Small intestine (tissue), 7 donors: ENCODE data around the gene UGT1A6. TPM values are rescaled to one million over a fixed set of nuclear protein-coding genes. Genes with fewer than 3 reads are reported as not detected.

Experiments
- DNase-seq, 2 donors: peaks; one replicate each; pipeline versions ENCODE4 v3.0.0 to v3.0.0-alpha.2; 2013
- FAIRE-seq: peaks from 2 replicates; lab custom pipeline; 2012; peaks lifted over from hg19 to GRCh38; lab: Jason Lieb, UNC
- H3K27ac ChIP-seq, 3 donors: one replicate each; pipeline ENCODE4 v1.5.1; 2013; ENCODE audit warnings: low read length in 2 of 3, mild to moderate bottlenecking in 2 of 3, control low read depth in 1 of 3, inconsistent platforms in 1 of 3, low read depth in 1 of 3, moderate library complexity in 1 of 3
- H3K27me3 ChIP-seq, 3 donors: one replicate each; pipeline ENCODE4 v1.6.1; 2013; ENCODE audit warnings: low read length in 3 of 3, inconsistent platforms in 1 of 3; ENCODE audit not compliant: control insufficient read depth in 3 of 3, insufficient read depth in 3 of 3
- H3K36me3 ChIP-seq, 3 donors: one replicate each; pipeline ENCODE4 v1.6.1; 2013; ENCODE audit warnings: low read length in 3 of 3, inconsistent platforms in 1 of 3, low read depth in 1 of 3, mild to moderate bottlenecking in 1 of 3, moderate library complexity in 1 of 3; ENCODE audit not compliant: control insufficient read depth in 3 of 3, insufficient read depth in 2 of 3
- H3K4me1 ChIP-seq, 3 donors: one replicate each; pipeline ENCODE4 v1.6.1; 2013; ENCODE audit warnings: low read length in 2 of 3, inconsistent platforms in 1 of 3, low read depth in 1 of 3, mild to moderate bottlenecking in 1 of 3, moderate library complexity in 1 of 3; ENCODE audit not compliant: control insufficient read depth in 3 of 3, insufficient read depth in 2 of 3
- H3K4me3 ChIP-seq, 3 donors: one replicate each; pipeline ENCODE4 v1.5.1; 2013; ENCODE audit warnings: low read length in 3 of 3, control low read depth in 1 of 3, inconsistent platforms in 1 of 3, low read depth in 1 of 3, mild to moderate bottlenecking in 1 of 3, moderate library complexity in 1 of 3
- H3K9me3 ChIP-seq, 2 donors: one replicate each; pipeline ENCODE4 v1.6.1; 2013; ENCODE audit warnings: low read depth in 1 of 2, low read length in 1 of 2; ENCODE audit not compliant: control insufficient read depth in 2 of 2, insufficient read depth in 1 of 2
- WGBS, 3 donors: extraction: QIAGEN DNeasy Blood & Tissue Kit; methylation state at CpG; one replicate each; pipeline ENCODE4 v1.1.7; 2013; 5-methylcytosine and 5-hydroxymethylcytosine counted together
- polyA plus RNA-seq, 4 donors: library from polyadenylated mRNA; stranded (reverse) in 3 of 4; unstranded in 1 of 4; fragments of 200-250 nt in 3 of 4; fragments of 120-200 nt in 1 of 4; gene quantifications; one replicate each; pipeline versions ENCODE4 v1.2.1 to v1.2.3, GENCODE V29; 2013
- donor health status: healthy with polysubstance abuse.
- donor health status: control.
- donor health status: control.
- donor health status: Bipolar disorder and iron deficiency.
- donor health status: healthy.

UGT1A6 gene
- polyA plus RNA-seq, 4 donors = 0.21 to 1.8 (median 1.4) TPM; not detected in 1

DNA sequence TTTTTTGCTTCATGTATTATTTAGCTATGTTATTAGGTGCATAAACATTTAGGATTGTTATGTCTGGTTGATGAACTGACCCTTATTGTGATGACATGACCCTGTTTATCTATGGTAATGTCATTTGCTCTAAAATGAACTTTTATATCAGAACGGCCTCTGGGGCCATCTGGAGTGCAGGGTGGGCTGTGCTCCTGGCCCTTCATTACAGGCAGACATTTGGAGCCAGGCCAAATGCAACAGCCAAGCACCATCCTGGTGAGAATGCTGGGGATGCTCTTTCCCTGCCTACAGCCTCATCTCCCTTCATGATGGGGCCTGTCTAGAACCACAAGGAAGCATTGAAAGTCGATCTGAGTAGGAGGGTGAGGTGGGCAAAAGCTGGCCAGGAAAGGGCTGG lies 123.6 kb downstream of the UGT1A6 start:
- FAIRE-seq (no peak), DNase-seq (no peak)
- no peak overlapping the region for H3K4me3 ChIP-seq
- peaks cover 0 to 2% of the 10 kb centered on the region in 2 donors for H3K9me3 ChIP-seq
- H3K4me1 ChIP-seq = peaks cover 0 to 23% (median 0%) of the 10 kb centered on the region in 3 donors
- 60 to 74% (median 61%) methylated on average over 2 of the region's 2 CpGs for WGBS, 3 donors
- no peaks in the 10 kb centered on the region for H3K27me3 ChIP-seq
- H3K36me3 ChIP-seq = no peaks in the 10 kb centered on the region
- peak overlapping the region in 1 of 3 donors; percentile 60 for H3K27ac ChIP-seq

DNA sequence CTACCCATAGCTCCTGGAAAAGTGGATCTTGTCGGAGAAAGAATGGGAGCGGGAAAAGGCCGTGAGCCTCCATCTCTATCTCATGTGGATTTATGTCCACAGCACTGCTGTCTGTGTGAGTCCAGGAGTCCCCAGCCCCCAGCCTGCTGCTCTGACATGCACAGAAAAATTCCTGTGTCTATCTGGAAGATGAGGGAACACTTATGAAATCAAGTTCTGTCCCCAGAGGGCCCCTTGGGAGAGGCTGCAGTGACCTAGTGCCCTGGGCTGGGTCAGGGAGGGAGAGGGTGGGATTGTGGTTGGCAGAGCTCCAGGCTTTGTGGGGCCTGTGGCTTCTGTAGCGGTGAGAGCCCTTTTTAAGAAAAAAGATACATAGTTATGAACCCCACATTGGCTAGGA lies 124.1 kb downstream of the UGT1A6 start:
- H3K9me3 ChIP-seq = peaks cover 0 to 2% of the 10 kb centered on the region in 2 donors
- WGBS, 3 donors = 77 to 78% (median 77%) methylated on average over 4 of the region's 4 CpGs
- H3K27me3 ChIP-seq = no peaks in the 10 kb centered on the region
- DNase-seq (peak in 1 of 2 donors; percentile 71), FAIRE-seq (no peak)
- H3K36me3 ChIP-seq = no peaks in the 10 kb centered on the region
- peaks cover 0 to 23% (median 2%) of the 10 kb centered on the region in 3 donors for H3K4me1 ChIP-seq
- H3K4me3 ChIP-seq = no peak overlapping the region
- H3K27ac ChIP-seq = peak overlapping the region in 1 of 3 donors; percentile 60

DNA sequence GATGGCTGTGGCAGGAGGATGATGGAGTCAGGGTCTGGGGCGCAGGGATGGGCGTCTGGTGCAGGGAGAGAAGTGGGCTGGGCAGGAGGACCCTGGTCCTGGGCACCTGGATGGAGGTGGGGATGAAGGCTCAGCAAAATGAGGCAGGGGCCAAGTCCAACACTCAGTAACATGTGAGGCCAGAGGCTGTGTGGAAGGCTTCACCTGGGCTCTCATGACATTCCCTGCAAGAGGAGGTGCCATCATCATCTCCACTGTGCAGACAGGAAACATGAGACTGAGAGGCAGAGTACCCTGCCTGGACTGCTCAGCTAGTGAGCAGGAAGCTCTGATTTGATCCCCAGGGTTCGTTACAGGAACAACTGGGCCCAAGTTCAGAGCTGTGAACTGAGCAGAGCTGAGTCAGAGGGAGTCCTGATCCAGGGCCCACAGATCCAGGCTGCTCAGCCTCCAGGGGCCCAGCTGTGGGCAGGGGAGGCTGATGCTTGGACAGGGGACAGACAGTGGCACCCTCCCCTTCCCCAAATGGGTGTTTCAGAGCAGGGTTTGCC lies 124.7 kb downstream of the UGT1A6 start:
- H3K27me3 ChIP-seq = no peaks in the 10 kb centered on the region
- DNase-seq = peak; percentile 34 to 50
- H3K27ac ChIP-seq = peak overlapping the region in 1 of 3 donors; percentile 50

DNA sequence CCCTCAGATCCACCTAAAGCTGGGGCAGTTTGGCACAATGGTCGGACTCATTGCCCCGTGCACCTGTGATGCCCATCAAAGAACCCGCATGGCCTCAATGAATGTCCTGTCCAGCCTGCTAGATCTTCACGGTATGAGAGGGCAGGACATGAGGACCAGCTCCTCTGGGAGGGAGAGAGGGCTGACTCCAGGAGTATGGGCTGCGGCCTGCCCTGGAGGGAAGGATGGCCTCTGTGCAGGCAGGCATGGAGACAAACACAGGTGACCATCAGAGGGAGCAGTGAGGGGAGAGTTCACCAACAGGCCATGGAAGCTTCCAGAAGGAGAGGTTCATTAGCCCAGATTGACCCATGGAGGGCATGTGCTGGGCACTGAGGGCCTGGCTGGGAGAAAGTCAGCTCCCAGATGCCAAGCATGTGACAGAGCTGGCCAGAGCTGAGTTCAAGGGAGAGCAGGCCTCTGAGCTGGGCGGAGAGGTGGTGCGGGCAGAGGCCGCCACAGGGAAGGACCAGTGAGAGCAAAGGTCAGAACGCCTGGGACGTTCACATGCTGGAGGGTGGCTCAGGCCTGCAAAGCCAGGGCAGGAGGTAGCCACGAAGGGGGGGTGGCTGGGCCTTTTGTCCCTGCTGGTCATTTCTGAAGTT lies 125.4 kb downstream of the UGT1A6 start:
- H3K9me3 ChIP-seq = peaks cover 0 to 2% of the 10 kb centered on the region in 2 donors
- no peak overlapping the region for H3K4me3 ChIP-seq
- DNase-seq (peak; percentile 34 to 42), FAIRE-seq (no peak)
- H3K4me1 ChIP-seq = peaks cover 0 to 23% (median 4%) of the 10 kb centered on the region in 3 donors
- no peaks in the 10 kb centered on the region for H3K36me3 ChIP-seq
- peak overlapping the region in 1 of 3 donors; percentile 50 for H3K27ac ChIP-seq
- no peaks in the 10 kb centered on the region for H3K27me3 ChIP-seq
- 67 to 84% (median 68%) methylated on average over 11 of the region's 11 CpGs for WGBS, 3 donors

More for the DNA sequence above, 124.7 kb downstream of the UGT1A6 start:
- Histone ChIP-seq H3K4me3 (no peak overlapping the region), H3K4me1 (peaks cover 0 to 23% (median 2%) of the 10 kb centered on the region in 3 donors), H3K36me3 (no peaks in the 10 kb centered on the region), H3K9me3 (peaks cover 0 to 2% of the 10 kb centered on the region in 2 donors)
- WGBS, 3 donors = 65 to 73% (median 72%) methylated on average over 3 of the region's 3 CpGs
- FAIRE-seq = no peak

DNA sequence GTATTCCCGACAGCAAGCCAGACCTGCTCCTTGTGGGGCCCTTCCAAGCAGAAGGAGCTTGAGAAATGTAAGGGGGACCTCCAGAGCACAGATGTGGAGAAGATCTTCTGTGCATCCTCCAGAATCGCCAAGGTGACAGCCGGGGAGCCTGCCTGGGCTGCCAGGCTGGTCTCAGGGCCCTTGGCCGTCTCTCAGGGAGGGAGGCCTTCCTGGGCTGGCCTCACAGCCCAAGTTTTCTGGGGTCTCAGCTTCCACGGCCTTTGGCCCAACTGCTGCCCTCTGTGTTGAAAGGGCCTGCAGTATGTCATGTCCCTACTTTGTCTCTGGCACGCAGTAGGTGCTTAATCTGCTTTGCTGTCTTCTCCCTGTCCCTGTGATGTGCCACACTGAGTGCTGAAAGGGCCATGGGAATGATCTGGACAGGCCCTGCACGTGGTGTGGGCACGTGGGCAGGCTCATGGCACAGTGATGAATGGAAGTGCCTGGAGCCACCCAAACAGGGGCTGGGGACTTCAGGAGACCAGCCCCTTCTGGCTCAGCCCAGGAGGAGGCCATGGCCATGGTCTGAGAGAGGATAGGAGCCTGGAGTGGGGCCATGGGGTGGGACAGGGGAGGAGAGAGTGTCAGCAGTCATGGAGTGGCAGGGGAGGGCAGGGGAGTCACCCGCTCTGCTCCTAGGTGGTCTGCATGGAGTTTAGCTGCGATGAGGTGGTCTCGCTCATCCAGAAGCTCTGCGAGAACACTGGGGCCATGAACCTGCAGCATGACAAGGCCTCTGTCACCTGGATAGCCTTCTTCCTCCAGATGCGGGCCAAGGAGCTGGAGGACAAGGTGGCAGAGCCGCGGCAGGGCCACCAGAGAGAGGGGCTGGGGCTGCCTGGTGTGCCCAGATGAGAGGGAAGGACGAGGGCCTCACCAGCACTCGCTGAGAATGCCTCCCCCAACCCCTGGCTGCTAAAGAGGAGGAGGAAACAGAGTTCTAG lies 126.2 kb downstream of the UGT1A6 start:
- no peak overlapping the region for H3K27ac ChIP-seq
- FAIRE-seq (no peak), DNase-seq (no peak)
- H3K4me1 ChIP-seq = peaks cover 0 to 23% (median 4%) of the 10 kb centered on the region in 3 donors
- WGBS, 3 donors = 75 to 88% (median 83%) methylated on average over 17 of the region's 17 CpGs
- peaks cover 0 to 2% of the 10 kb centered on the region in 2 donors for H3K9me3 ChIP-seq
- no peaks in the 10 kb centered on the region for H3K27me3 ChIP-seq
- no peak overlapping the region for H3K4me3 ChIP-seq
- H3K36me3 ChIP-seq = no peaks in the 10 kb centered on the region

DNA sequence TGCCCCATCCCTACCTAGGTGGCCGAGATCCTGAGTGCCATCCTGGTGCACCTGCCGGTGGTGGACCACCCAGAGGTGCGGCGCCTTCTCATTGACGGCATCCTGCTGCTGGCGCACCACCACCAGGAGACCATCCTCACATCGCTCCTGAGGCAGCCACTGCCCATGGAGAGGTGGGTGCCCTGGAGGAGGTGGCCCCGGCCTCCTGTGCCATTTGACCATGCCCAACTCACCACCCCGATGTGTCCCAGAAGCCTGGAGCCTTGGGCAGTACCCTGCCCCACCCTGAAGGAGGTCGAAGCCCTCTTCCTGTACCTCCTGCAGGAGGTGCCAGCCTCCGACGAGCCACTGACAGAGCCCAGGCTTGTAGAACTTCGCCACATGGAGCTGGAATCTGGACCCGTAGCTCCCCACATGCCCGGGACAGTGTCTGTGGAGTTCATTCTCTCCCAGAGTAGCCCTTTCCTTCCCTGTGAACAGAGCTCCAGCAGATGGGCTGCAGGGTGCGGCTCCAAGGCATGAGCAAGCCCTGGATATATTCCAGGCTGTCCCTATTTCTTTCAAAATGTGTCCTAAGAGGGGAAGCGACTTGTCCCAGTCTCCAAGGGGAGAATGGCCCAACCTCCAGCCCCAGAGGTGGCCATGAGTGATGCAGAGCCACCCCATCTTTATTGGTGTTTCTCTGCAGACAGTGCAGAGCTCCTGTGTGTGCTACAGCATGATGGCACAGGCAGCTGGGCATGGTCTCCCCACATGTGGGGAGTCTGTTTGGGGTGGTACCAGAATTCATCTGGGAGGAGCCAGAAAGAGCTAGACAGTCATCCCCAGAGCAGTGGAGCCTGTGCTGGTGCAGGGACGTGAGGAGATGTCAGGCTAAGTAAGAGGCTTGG lies 127.4 kb downstream of the UGT1A6 start:
- Histone ChIP-seq H3K27me3 (no peaks in the 10 kb centered on the region), H3K4me3 (no peak overlapping the region), H3K27ac (no peak overlapping the region), H3K36me3 (no peaks in the 10 kb centered on the region), H3K4me1 (peaks cover 0 to 23% (median 4%) of the 10 kb centered on the region in 3 donors), H3K9me3 (peaks cover 0 to 2% of the 10 kb centered on the region in 2 donors)
- FAIRE-seq = no peak
- 77 to 85% (median 84%) methylated on average over 17 to 18 of the region's 18 CpGs for WGBS, 3 donors
- DNase-seq = peak in 1 of 2 donors; percentile 25

DNA sequence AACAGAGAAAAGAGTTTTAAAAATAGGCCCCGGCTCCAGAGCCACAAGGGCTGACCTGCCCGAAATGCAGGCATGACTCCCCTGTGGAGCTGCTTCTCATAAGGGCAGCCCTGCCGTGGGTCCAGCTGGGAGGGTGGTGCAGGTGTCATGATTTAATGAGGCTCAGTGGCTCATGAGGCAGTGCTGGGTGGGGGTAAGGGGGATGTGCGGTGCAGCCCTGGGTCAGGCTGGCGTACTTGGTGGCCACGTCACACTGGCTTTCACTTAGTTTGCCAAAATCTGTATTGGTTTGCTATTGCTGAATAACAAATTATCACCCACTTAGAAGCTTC lies 128.1 kb downstream of the UGT1A6 start:
- FAIRE-seq (no peak), DNase-seq (no peak)
- Histone ChIP-seq H3K4me1 (peaks cover 0 to 23% (median 4%) of the 10 kb centered on the region in 3 donors), H3K27ac (no peak overlapping the region), H3K9me3 (peaks cover 0 to 2% of the 10 kb centered on the region in 2 donors), H3K36me3 (no peaks in the 10 kb centered on the region), H3K27me3 (no peaks in the 10 kb centered on the region), H3K4me3 (no peak overlapping the region)
- WGBS, 3 donors = 83 to 95% (median 89%) methylated on average over 6 of the region's 6 CpGs
